ENCODE data around the gene P2RX2.

Gene P2RX2

GRCh38 chr12:132614861-132615578, 3.6 kb upstream of the P2RX2 start:
- TF ChIP-seq, protein P1, sequence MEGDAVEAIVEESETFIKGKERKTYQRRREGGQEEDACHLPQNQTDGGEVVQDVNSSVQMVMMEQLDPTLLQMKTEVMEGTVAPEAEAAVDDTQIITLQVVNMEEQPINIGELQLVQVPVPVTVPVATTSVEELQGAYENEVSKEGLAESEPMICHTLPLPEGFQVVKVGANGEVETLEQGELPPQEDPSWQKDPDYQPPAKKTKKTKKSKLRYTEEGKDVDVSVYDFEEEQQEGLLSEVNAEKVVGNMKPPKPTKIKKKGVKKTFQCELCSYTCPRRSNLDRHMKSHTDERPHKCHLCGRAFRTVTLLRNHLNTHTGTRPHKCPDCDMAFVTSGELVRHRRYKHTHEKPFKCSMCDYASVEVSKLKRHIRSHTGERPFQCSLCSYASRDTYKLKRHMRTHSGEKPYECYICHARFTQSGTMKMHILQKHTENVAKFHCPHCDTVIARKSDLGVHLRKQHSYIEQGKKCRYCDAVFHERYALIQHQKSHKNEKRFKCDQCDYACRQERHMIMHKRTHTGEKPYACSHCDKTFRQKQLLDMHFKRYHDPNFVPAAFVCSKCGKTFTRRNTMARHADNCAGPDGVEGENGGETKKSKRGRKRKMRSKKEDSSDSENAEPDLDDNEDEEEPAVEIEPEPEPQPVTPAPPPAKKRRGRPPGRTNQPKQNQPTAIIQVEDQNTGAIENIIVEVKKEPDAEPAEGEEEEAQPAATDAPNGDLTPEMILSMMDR (IDR thresholded peaks at IDR 0.05; ENCODE audit: low read length, missing control alignments), result peak; percentile 93
- DNase-seq (ENCODE audit: low read depth), result peak; percentile 89
- no peak overlapping the region for H3K4me3 ChIP-seq (replicated peaks; ENCODE audit: low read depth, low read length)

DNA sequence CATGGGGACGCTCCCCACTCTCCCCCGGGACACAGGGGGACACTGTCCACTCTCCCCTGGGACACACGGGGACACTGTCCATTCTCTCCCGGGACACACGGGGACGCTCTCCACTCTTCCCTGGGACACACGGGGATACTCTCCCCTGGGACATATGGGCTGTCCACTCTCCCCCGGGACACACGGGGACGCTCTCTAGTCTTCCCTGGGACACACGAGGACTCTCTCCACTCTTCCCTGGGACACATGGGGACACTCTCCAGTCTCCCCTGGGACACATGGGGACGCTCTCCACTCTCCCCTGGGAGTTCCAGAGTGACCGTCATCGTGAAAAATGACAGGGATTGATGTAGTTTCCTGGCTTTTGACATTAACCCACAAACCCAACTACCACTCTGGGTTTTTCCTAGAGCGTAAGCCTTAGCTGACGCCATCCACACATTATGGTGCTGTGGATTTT, 3.0 kb upstream of the P2RX2 start:
- TF ChIP-seq, protein P1 (IDR thresholded peaks at IDR 0.05; ENCODE audit: low read length, missing control alignments), result no peak
- no peak overlapping the region for H3K4me3 ChIP-seq (replicated peaks; ENCODE audit: low read depth, low read length)
- no peak for DNase-seq (ENCODE audit: low read depth)

DNA sequence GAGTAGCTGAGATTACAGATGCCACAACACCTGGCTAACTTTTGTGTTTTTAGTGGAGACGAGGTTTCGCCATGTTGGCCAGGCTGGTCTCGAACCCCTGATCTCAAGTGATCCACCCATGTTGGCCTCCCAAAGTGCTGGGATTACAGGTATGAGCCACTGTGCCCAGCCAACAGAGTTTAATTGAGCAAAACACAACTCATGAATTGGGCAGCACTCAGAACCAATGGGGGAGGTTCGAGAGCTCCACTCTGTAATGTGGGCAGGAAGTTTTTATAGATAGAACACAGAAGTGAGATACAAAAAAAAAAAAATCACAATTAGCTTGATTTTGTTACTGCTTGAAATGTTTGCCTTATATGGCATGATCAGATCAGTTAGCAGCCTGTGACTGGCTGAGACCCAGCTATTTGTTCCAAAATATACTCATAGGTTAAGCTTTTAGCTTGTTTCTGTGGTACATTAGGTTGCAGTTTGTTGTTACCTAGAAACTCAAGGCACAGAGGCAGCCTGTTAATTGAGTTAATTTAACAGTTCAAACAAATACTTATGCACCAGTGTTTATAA, 1.4 kb upstream of the P2RX2 start:
- TF ChIP-seq, protein P1 (IDR thresholded peaks at IDR 0.05; ENCODE audit: low read length, missing control alignments), result no peak
- H3K4me3 ChIP-seq (replicated peaks; ENCODE audit: low read depth, low read length), result no peak overlapping the region

DNA sequence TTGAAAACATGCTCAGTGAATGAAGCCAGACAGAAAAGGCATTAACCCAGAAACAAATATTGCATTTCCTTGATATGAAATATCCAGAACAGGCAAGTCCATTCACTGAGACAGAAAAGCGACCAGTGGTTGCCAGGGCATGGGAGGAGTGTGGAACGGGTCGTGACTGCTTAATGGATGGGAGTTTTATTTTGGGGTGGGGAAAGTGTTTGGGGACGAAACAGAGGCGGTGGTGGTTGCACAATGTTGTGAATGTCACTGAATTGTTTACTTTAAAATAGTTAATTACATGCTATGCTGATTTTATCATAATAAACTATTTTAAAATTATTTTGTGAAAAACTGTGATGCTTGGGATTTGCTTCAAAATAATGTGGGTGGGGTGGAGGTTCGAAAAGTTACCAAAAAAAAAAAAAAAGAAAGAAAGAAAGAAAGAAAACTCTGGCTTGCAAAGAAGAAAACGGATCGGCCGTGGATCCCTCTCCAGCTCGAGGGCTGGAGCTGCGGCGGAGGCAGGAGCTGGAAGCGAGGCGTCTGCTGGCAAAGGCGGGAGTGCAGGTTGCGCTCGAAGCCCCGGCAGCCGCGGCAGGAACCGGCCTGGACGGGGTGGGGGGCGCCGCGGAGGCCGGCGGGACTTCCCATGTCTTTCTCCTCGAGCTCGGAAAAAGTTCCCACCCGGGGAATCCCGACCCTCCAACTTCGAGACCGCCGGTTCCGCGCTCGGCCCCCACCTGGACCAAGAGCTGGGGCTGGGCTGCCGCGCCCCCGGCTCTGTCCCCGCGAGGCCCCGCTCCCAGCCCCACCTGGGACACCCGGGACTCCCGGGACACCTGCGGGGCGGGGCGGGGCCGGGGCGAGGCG, 524 bp upstream of the P2RX2 start:
- TF ChIP-seq, protein P1 (IDR thresholded peaks at IDR 0.05; ENCODE audit: low read length, missing control alignments), result no peak
- H3K4me3 ChIP-seq (replicated peaks; ENCODE audit: low read depth, low read length), result no peak overlapping the region
- no peak for DNase-seq (ENCODE audit: low read depth)

More for the DNA sequence above, 1.4 kb upstream of the P2RX2 start:
- DNase-seq (ENCODE audit: low read depth), result no peak

- no peak overlapping the region for H3K4me3 ChIP-seq (replicated peaks; ENCODE audit: low read depth, low read length)
- TF ChIP-seq, protein P1 (IDR thresholded peaks at IDR 0.05; ENCODE audit: low read length, missing control alignments), result no peak
- DNase-seq (ENCODE audit: low read depth), result no peak
Observed at GRCh38 chr12:132619071-132619385, 452 bp downstream of the P2RX2 start.

DNA sequence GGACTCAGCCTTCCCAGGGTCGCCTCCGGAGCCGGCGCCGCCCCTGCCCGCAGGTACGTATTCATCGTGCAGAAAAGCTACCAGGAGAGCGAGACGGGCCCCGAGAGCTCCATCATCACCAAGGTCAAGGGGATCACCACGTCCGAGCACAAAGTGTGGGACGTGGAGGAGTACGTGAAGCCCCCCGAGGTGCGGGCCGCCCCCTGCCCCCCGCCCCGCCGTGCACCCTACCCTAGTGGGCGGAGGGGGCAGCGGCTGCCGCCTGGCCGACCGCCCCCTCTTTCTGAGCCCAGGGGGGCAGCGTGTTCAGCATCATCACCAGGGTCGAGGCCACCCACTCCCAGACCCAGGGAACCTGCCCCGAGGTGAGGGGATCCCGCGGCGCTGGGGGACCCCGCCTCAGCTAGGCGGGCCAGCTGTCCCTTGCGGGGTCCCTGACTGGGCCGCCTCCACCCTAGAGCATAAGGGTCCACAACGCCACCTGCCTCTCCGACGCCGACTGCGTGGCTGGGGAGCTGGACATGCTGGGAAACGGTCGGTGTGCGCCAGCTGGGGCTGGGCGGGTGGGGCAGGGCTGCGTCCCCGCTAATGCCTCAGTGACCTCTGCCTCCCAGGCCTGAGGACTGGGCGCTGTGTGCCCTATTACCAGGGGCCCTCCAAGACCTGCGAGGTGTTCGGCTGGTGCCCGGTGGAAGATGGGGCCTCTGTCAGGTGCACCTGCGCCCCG, 973 bp downstream of the P2RX2 start:
- DNase-seq (ENCODE audit: low read depth), result no peak
- TF ChIP-seq, protein P1 (IDR thresholded peaks at IDR 0.05; ENCODE audit: low read length, missing control alignments), result no peak

More for the DNA sequence above, 973 bp downstream of the P2RX2 start:
- no peak overlapping the region for H3K4me3 ChIP-seq (replicated peaks; ENCODE audit: low read depth, low read length)
